HG03025 (cell line): ENCODE measurements around the gene BCAS3.

Source experiments
- ATAC-seq: cut with Tn5 transposase; IDR thresholded peaks from one replicate; pipeline ENCODE4 v1.9.1; 2021; ENCODE audit warnings: mild to moderate bottlenecking, moderate library complexity; ENCODE audit not compliant: unreplicated experiment, low FRiP score

BCAS3 gene

DNA sequence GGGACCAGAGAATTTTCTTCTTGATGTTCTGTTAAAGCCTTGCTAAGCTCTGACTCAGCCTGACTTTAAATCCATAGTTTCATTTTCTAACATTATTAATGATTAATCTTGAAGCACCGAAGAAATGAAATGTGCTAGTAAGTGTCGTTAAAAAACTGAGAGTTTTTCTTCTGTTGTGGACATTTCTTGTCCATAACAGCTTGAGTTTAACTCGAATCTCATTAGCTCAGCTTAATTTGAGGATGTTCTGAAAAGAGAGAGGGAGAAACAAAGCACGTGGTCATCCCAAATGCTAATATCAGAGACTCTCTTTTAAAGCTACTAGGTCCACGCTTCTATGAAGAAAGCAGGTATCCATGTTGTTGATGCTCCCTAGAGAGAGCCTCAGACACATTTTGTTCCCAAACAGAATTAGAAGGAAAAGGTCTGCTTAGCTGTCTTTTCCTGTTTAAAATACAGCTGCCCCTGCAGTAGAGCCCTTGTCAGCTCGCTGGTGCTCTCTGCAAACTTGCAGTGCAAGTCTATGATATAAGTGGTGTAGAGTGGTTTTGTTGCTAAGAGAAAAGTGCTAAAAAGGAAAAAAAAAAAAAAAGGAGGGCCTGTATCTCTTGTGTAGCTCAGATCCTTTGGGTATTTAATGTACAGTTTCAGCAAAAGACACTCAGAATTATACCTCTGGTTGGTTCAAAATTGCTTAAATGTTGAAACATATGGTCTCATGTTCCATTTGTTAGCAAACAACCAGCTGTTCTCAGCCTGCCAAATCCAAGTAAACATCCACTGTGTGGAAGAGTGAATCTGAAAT, 530.9 kb downstream of the BCAS3 start:
- ATAC-seq: no peak

DNA sequence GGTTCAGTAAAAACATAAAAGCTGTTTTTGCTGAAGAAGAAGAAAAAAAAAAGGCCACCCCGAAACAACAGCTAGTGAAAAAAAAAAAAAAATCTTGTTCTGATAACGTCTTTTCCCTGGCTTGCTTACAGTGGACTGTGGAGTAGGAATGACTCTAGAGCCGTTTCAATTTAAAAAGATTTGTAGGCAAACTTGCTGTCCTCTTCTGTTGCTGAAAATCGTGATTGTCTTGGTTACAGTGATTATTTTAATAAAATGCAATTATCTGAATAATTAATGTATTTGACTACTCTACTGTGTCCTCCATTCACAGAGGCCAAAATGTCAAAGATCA, 531.4 kb downstream of the BCAS3 start:
- no peak for ATAC-seq

- ATAC-seq: no peak
Observed at GRCh38 chr17:61209525-61209924, 531.9 kb downstream of the BCAS3 start.

DNA sequence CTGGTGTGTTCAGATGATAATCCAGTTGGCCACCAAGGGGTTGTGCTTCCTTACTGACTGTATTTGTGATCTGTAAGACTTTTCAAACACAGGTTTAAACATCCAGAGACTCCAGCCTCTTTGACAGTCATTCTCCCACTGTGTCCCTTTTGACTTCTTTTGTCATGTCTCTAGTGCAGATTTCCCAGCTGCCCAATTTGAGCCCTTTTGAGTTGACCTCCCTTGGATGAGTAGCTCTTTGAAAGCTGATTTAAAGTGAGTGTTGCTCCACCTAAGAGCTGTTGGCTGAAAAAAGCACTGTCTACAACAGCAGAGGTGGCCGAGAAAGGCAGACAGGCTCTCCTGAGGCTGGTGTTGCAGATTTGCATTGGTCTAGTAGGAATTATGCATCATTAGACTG, 533.6 kb downstream of the BCAS3 start:
- ATAC-seq: no peak

- no peak for ATAC-seq
Observed at GRCh38 chr17:61212655-61213054, 535.0 kb downstream of the BCAS3 start.

GRCh38 chr17:61214753-61215152, 537.1 kb downstream of the BCAS3 start:
- ATAC-seq: no peak

GRCh38 chr17:61216066-61216465, 538.4 kb downstream of the BCAS3 start:
- ATAC-seq: no peak

DNA sequence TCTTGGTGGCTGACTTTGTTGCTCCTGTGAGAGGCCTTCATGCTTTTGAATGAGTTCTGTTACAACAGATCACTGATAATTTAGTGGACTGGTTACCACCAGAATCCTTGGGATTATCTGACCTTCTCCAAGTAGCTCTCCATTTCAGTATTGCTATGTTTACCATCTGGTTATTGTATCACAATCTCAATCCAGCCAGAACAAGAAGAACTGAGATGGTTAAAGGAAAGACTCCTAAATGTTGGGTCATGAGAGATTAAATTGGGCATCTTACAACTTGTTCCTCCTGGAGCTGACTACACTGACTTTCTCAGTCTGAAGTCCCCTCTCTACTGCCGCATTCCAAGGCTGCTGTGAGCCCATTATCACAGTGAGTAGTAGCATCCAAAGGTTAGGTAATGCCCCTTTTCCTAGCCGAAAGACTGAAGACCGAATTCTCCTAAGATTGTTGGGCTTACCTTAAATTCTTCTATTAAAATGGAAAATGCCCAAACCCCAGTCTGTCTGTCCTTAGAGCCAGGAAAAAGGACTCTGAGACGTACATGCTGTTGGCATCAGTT, 540.3 kb downstream of the BCAS3 start:
- no peak for ATAC-seq

GRCh38 chr17:61218438-61218837, 540.8 kb downstream of the BCAS3 start:
- no peak for ATAC-seq

- ATAC-seq: no peak
Observed at GRCh38 chr17:61219460-61219859, 541.8 kb downstream of the BCAS3 start.

DNA sequence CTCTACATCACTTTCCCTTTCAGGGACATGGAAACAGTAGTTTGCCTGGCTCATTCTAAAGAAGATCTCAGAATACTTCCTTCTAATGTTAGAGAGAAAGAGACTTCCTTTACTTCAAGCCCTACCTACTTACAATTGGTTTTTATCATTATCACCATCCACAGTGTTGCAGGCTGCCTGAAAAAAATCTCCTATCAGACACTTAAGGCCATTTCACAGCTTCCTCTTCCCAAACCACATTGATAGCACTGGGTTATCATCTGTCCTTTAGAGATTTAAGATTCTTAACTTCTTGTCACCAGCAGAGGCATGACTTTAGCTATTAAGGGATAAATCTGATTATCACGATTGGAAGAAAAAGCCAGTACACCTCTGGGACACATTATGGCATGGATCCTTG, 543.5 kb downstream of the BCAS3 start:
- no peak for ATAC-seq

GRCh38 chr17:61221597-61222471, 544.2 kb downstream of the BCAS3 start:
- no peak for ATAC-seq

DNA sequence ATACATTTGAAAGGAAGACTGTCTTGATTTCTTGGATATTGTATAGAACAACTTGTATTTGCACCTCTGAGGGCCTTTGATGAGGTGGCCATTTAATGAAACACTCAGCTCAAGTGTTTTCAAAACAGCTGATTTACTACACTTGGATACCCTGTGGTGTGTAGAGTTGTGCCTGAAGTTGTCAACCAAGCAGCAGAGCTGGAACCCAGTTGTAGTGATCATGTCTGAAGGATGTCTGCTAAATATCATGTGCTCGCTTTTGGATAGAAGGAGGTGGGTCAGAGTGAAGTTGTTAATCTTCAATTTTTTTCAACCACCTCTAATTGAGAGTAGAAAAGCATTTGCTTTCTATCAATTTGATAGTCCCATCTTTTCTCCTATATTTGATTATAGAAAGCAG, 546.1 kb downstream of the BCAS3 start:
- no peak for ATAC-seq

DNA sequence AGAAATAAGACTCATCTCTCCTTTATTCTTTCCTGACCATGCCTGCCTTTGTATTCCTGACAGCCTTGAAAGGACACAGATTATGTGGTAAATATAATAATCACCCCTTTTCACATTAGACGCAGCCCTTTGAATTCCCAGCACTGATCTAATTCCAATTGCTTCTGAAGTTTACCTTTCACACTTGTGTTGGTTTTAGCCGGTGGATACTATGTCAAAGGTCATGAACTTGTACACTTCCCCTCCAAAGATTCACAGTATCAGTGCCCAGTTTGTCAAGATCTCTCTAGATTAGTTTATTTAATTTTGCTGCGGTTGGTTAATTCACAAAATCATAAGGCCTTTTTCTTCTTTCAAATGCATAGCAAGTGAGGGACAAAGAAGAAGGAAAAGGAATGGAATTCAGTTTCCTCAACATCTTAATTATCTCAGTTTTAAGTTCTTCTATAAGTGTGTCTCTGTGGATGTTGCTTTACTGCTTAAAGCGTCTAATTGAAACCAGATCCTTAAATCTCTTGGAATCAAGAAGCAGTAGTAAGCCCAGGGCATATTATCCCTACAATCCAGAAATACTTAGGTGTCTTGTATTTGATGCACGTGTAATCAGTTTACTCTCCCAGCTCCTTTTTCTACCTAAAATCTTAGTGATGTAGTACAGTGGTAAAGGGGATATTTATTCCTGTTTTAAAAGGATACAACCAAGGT, 547.7 kb downstream of the BCAS3 start:
- ATAC-seq: no peak

- no peak for ATAC-seq
Observed at GRCh38 chr17:61227866-61228265, 550.2 kb downstream of the BCAS3 start.

GRCh38 chr17:61230461-61230860, 552.8 kb downstream of the BCAS3 start:
- no peak for ATAC-seq

DNA sequence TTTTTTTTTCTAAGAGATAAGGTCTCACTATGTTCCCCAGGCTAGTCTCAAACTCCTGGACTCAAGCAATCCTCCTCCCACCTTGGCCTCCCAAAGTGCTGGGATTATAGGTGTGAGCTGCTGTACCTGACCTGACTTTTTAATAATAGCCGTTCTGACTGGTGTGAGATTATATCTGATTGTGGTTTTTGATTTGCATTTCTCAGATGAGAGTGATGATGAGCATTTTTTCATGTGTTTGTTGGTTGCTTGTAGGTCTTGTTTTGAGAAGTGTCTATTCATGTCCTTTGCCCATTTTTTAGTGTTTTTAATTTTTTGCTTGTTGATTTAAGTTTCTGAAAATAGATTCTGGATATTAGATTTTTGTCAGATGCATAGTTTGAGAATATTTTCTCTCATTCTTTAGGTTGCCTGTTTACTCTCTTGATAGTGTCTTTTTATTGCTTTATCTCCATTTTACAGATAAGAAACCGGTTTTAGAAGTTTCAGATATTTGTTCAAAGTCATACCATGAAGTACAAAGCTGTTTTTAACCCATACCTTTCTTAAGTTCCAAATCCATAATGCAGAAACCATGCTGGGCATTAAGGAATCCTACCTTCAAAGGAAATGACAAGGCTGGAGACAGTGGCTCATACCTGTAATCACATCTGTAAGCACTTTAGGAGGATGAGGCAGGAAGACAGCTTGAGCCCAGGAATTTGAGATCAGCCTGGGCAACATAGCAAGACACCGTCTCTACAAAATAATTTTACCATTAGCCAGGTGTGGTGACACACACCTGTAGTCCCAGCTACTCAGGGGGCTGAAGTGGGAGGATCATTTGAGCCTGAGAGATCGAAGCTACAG, 553.5 kb downstream of the BCAS3 start:
- no peak for ATAC-seq

DNA sequence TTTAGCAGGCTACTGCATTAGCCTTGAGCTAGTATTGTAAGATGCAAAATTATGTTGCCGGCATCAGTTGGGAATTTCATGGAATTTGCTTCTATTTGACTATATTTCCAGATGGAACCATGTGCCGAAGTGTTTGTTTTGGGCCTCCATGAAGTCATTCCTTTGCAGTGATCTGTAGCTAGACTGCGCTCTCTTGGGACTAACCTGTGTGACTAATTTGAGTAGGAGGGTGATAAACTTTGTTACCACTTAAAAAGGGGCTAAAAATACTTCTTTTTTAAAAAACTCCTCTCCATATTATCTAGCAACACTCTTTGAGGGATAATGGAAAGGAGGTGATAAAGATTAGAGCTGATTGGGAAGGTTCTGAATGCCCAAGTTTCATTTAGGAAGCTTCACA, 555.2 kb downstream of the BCAS3 start:
- ATAC-seq: no peak

DNA sequence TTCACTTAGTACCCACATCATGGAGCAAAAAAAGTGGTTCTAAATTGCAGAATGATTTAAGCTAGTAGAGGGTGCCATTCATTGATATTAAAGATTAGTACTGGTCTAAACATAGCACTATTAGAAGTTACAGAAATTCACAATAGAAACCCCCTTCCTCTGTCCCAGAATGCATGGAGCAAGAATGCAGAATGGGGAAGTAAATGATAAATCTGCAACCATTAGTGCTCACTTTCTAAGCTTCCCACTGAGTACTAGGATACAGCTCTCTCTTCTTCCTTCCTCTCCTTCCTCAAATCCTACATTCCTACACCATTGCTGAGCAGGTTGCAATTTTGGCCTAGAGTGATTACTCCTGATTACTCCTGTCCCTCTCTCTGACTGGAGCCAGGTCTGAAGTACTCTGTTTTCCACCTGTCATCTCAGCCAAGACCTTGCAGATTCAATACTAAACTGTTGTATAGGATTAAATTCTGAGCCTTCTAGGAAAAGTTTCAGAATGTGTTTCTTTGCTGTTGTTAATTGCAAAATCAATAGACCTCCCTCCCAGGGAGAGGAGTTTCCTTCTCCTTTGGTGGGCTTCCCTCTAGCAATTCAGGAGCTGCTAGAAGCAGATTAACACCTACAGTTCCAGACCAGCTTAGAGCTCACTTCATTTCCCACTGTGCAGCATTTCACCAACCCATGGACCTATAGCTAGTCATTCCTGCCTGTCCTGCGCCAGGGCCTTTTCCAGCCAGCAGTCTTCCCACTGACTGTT, 556.5 kb downstream of the BCAS3 start:
- no peak for ATAC-seq
